Gastrocnemius medialis (tissue), 4 donors: ENCODE data around the gene ITPK1. TPM values are rescaled to one million over a fixed set of nuclear protein-coding genes. Genes with fewer than 3 reads are reported as not detected.

ENCODE experiments used
- ATAC-seq, 2 donors: fragments of 150-250 bp; one replicate each; pipeline ENCODE4 v1.9.1; 2016
- DNase-seq, 2 donors: peaks; one replicate each; pipeline ENCODE4 v3.0.0-alpha.2; 2019
- H3K27ac ChIP-seq, 4 donors: fragments of 200-600 bp; sonication (generic); 1 replicate in 1 of 4; 2 replicates in 3 of 4; pipeline ENCODE4 v1.5.1; 2016 to 2018; ENCODE audit warnings: mild to moderate bottlenecking in 2 of 4, moderate library complexity in 1 of 4
- H3K27me3 ChIP-seq, 3 donors: fragments of 200-600 bp; sonication (generic) in 2 of 3; 1 replicate in 1 of 3; 2 replicates in 2 of 3; pipeline versions ENCODE4 v1.5.1 to v1.6.0; 2016 to 2019; ENCODE audit warnings: mild to moderate bottlenecking in 1 of 3, moderate library complexity in 1 of 3
- H3K36me3 ChIP-seq, 2 donors: fragments of 200-600 bp; sonication (generic) in 1 of 2; one replicate each; pipeline ENCODE4 v1.5.1; 2017 to 2018
- H3K4me1 ChIP-seq, 2 donors: fragments of 200-600 bp; sonication (generic) in 1 of 2; one replicate each; pipeline ENCODE4 v1.5.1; 2016 to 2017; ENCODE audit warnings: mild to moderate bottlenecking in 2 of 2
- H3K4me3 ChIP-seq, 4 donors: fragments of 200-600 bp; sonication (generic) in 3 of 4; 1 replicate in 1 of 4; 2 replicates in 3 of 4; pipeline ENCODE4 v1.5.1; 2016 to 2019; ENCODE audit warnings: mild to moderate bottlenecking in 2 of 4
- H3K9me3 ChIP-seq, 3 donors: fragments of 200-600 bp; sonication (generic) in 2 of 3; 1 replicate in 1 of 3; 2 replicates in 2 of 3; pipeline ENCODE4 v1.5.1; 2016 to 2019
- CTCF ChIP-seq, 5 experiments: fragments of 450-650 bp in 3 of 5; fragments of 200-600 bp in 2 of 5; sonication (generic) in 2 of 5; IDR thresholded peaks in 4 of 5; conservative IDR thresholded peaks in 1 of 5; 1 replicate in 4 of 5; 2 replicates in 1 of 5; pipeline ENCODE4 v1.5.1; 2016 to 2019; ENCODE audit warnings: antibody characterized with exemption in 5 of 5, mild to moderate bottlenecking in 3 of 5, moderate library complexity in 3 of 5
- POLR2A ChIP-seq, 2 donors: fragments of 450-650 bp; IDR thresholded peaks; one replicate each; pipeline ENCODE4 v1.6.1; 2017; ENCODE audit warnings: antibody characterized with exemption in 2 of 2, mild to moderate bottlenecking in 2 of 2, moderate library complexity in 2 of 2
- in situ Hi-C, 4 donors: fragments of 200-750 bp; cut with MboI; loops; one replicate each; pipeline versions ENCODE4 v1.15.0 to v1.8.0; 2017; ENCODE audit warnings: low sequenced_read_pairs in 4 of 4
- intact Hi-C: fragments of 100-400 bp; cut with DNase I; formaldehyde crosslinking; loops from one replicate; pipeline ENCODE4 v1.15.1; 2023; ENCODE audit warnings: low total_unique reads
- total RNA-seq, 4 donors: library from RNA; depleted of rRNA; stranded (reverse); fragments of >200 nt; gene quantifications; one replicate each; pipeline versions ENCODE4 v1.1.0 to v1.2.3, GENCODE V29; 2016

ITPK1 gene
- total RNA-seq, 4 donors from 2014 or later: 49.7 to 80.1 (median 53.6) TPM

- Histone ChIP-seq H3K36me3 (no peaks in the 10 kb centered on the region), H3K27ac (no peak overlapping the region), H3K27me3 (peaks cover 6 to 14% (median 12%) of the 10 kb centered on the region in 3 donors), H3K9me3 (no peaks in the 10 kb centered on the region), H3K4me3 (no peak overlapping the region), H3K4me1 (no peaks in the 10 kb centered on the region)
- DNase-seq: no peak
- in situ Hi-C loops (no loop called here), intact Hi-C loops (no loop called here)
- no peak for TF ChIP-seq POLR2A (IDR thresholded peaks at IDR 0.05)
- TF ChIP-seq CTCF (IDR thresholded peaks at IDR 0.05 in 4 of 5, conservative IDR thresholded peaks at IDR 0.05 in 1 of 5): no peak
- ATAC-seq: no peak
These were observed 212.4 kb downstream of the ITPK1 start for GRCh38 chr14:92903359-92903758.

- intact Hi-C loops: no loop called here
- TF ChIP-seq CTCF (IDR thresholded peaks at IDR 0.05 in 4 of 5, conservative IDR thresholded peaks at IDR 0.05 in 1 of 5): no peak
- no peak for TF ChIP-seq POLR2A (IDR thresholded peaks at IDR 0.05)
- Histone ChIP-seq H3K27me3 (peaks cover 6 to 14% (median 12%) of the 10 kb centered on the region in 3 donors), H3K9me3 (no peaks in the 10 kb centered on the region), H3K36me3 (no peaks in the 10 kb centered on the region), H3K27ac (no peak overlapping the region), H3K4me3 (no peak overlapping the region), H3K4me1 (no peaks in the 10 kb centered on the region)
- DNase-seq (no peak), ATAC-seq (no peak)
- in situ Hi-C loops: no loop called here
These were observed 213.0 kb downstream of the ITPK1 start for GRCh38 chr14:92902726-92903125.

- H3K4me1 ChIP-seq: no peaks in the 10 kb centered on the region
- no peaks in the 10 kb centered on the region for H3K9me3 ChIP-seq
- no peaks in the 10 kb centered on the region for H3K36me3 ChIP-seq
- no peak overlapping the region for H3K27ac ChIP-seq
- intact Hi-C loops (no loop called here), in situ Hi-C loops (no loop called here)
- peaks cover 6 to 14% (median 12%) of the 10 kb centered on the region in 3 donors for H3K27me3 ChIP-seq
- DNase-seq: no peak
- ATAC-seq: no peak
- H3K4me3 ChIP-seq: no peak overlapping the region
- TF ChIP-seq CTCF (IDR thresholded peaks at IDR 0.05 in 4 of 5, conservative IDR thresholded peaks at IDR 0.05 in 1 of 5) (no peak), POLR2A (IDR thresholded peaks at IDR 0.05) (no peak)
These were observed 213.5 kb downstream of the ITPK1 start for GRCh38 chr14:92902191-92902590.

GRCh38 chr14:92900660-92901059 is 215.1 kb downstream of the ITPK1 start:
- H3K4me1 ChIP-seq: no peaks in the 10 kb centered on the region
- H3K27ac ChIP-seq: no peak overlapping the region
- H3K36me3 ChIP-seq: no peaks in the 10 kb centered on the region
- intact Hi-C loops (no loop called here), in situ Hi-C loops (no loop called here)
- H3K4me3 ChIP-seq: no peak overlapping the region
- H3K9me3 ChIP-seq: no peaks in the 10 kb centered on the region
- no peak for DNase-seq
- ATAC-seq: no peak
- H3K27me3 ChIP-seq: peaks cover 6 to 14% (median 12%) of the 10 kb centered on the region in 3 donors
- no peak for TF ChIP-seq CTCF (IDR thresholded peaks at IDR 0.05 in 4 of 5, conservative IDR thresholded peaks at IDR 0.05 in 1 of 5)
- no peak for TF ChIP-seq POLR2A (IDR thresholded peaks at IDR 0.05)

GRCh38 chr14:92898566-92899131 is 217.1 kb downstream of the ITPK1 start:
- H3K9me3 ChIP-seq: no peaks in the 10 kb centered on the region
- DNase-seq (no peak), ATAC-seq (no peak)
- H3K36me3 ChIP-seq: no peaks in the 10 kb centered on the region
- no peak overlapping the region for H3K27ac ChIP-seq
- in situ Hi-C loops (no loop called here), intact Hi-C loops (no loop called here)
- peaks cover 2 to 12% (median 6%) of the 10 kb centered on the region in 3 donors for H3K27me3 ChIP-seq
- TF ChIP-seq CTCF (IDR thresholded peaks at IDR 0.05 in 4 of 5, conservative IDR thresholded peaks at IDR 0.05 in 1 of 5) (no peak), POLR2A (IDR thresholded peaks at IDR 0.05) (no peak)
- H3K4me1 ChIP-seq: no peaks in the 10 kb centered on the region
- H3K4me3 ChIP-seq: no peak overlapping the region
